ENCODE measurements around the gene LTA. TPM values are rescaled to one million over a fixed set of nuclear protein-coding genes. Genes with fewer than 3 reads are reported as not detected.

The LTA gene
- total RNA-seq: 10 to 100 TPM in 1 of 7 donors, 1 to 10 TPM in 6; 2.4 to 14.4 (median 5.1) TPM
- 1 to 10 TPM; 6.8 to 9.2 (median 7.3) TPM for polyA plus RNA-seq
- long read RNA-seq, donor 1, partial matches to known transcripts: 0 of 1 reads
- long read RNA-seq, donor 1, other reads (novel, unspliced or antisense): 0 of 1 reads
- long read RNA-seq, donor 2, partial matches to known transcripts: 0 of 1 reads
- long read RNA-seq, donor 2, other reads (novel, unspliced or antisense): 0 of 1 reads

GRCh38 chr6:31572041-31572911 lies at the start of gene LTA:
TSS of gene LTA (plus strand) at chr6:31572289. CDS start at chr6:31572743, 454 bp downstream.
- peak in 1 of 3 donors; percentile 58 for TF ChIP-seq POLR2A (IDR thresholded peaks at IDR 0.05)
- TF ChIP-seq CTCF (IDR thresholded peaks at IDR 0.05 in 8 of 11, conservative IDR thresholded peaks at IDR 0.05 in 3 of 11): no peak
- peak; percentile 80 to 85 (median 85) for TF ChIP-seq POLR2AphosphoS5 (IDR thresholded peaks at IDR 0.05)
- Histone ChIP-seq H3K27ac (peak within 1 kb of the TSS; percentile 64 to 98 (median 89)), H3K4me1 (peaks cover 43 to 100% (median 83%) of the 10 kb centered on the region in 6 donors), H3K9me3 (no peaks in the 10 kb centered on the region), H3K27me3 (replicated peaks in 1 of 7) (no peaks in the 10 kb centered on the region), H3K4me3 (peak within 1 kb of the TSS; percentile 16 to 71 (median 42)), H3K36me3 (peaks cover 0 to 8% (median 0%) of the 10 kb centered on the region in 6 donors)
- intact Hi-C loops (cut with DNase I; ENCODE audit: low total_unique reads): no loop called here
- WGBS, 5 donors: 47 to 68% (median 62%) methylated on average over 27 of the region's 27 CpGs
- peak; percentile 92 for DNase-seq

GRCh38 chr6:31525553-31525931 lies 46.5 kb upstream of the LTA start:
- Histone ChIP-seq H3K27ac (peak overlapping the region in 3 of 8 donors; percentile 22 to 51 (median 38)), H3K27me3 (replicated peaks in 1 of 7) (no peaks in the 10 kb centered on the region), H3K4me1 (peaks cover 0 to 5% (median 0%) of the 10 kb centered on the region in 6 donors), H3K36me3 (peaks cover 0 to 27% (median 12%) of the 10 kb centered on the region in 6 donors), H3K9me3 (no peaks in the 10 kb centered on the region), H3K4me3 (no peak overlapping the region)
- no peak for DNase-seq
- intact Hi-C loops (cut with DNase I; ENCODE audit: low total_unique reads): no loop called here
- no peak for TF ChIP-seq POLR2AphosphoS5 (IDR thresholded peaks at IDR 0.05)
- TF ChIP-seq POLR2A (IDR thresholded peaks at IDR 0.05): no peak
- TF ChIP-seq CTCF (IDR thresholded peaks at IDR 0.05 in 8 of 11, conservative IDR thresholded peaks at IDR 0.05 in 3 of 11): no peak
- 79 to 83% (median 81%) methylated on average over 8 of the region's 8 CpGs for WGBS, 5 donors

GRCh38 chr6:31525932-31526591 lies 46.0 kb upstream of the LTA start:
- peaks cover 0 to 32% (median 17%) of the 10 kb centered on the region in 6 donors for H3K36me3 ChIP-seq
- no peaks in the 10 kb centered on the region for H3K9me3 ChIP-seq
- H3K4me1 ChIP-seq: peaks cover 0 to 5% (median 0%) of the 10 kb centered on the region in 6 donors
- DNase-seq: no peak
- TF ChIP-seq POLR2A (IDR thresholded peaks at IDR 0.05) (no peak), POLR2AphosphoS5 (IDR thresholded peaks at IDR 0.05) (peak in 1 of 3 donors; percentile 17)
- intact Hi-C loops (cut with DNase I; ENCODE audit: low total_unique reads): no loop called here
- no peaks in the 10 kb centered on the region for H3K27me3 ChIP-seq (replicated peaks in 1 of 7)
- WGBS, 5 donors: 52 to 75% (median 69%) methylated on average over 4 of the region's 4 CpGs
- H3K27ac ChIP-seq: peak overlapping the region in 3 of 8 donors; percentile 22 to 51 (median 38)
- no peak overlapping the region for H3K4me3 ChIP-seq

GRCh38 chr6:31528307-31528777 lies 43.7 kb upstream of the LTA start:
- Histone ChIP-seq H3K4me1 (peaks cover 0 to 22% (median 13%) of the 10 kb centered on the region in 6 donors), H3K27me3 (replicated peaks in 1 of 7) (no peaks in the 10 kb centered on the region), H3K36me3 (peaks cover 0 to 55% (median 40%) of the 10 kb centered on the region in 6 donors), H3K4me3 (no peak overlapping the region), H3K9me3 (no peaks in the 10 kb centered on the region), H3K27ac (no peak overlapping the region)
- TF ChIP-seq POLR2A (IDR thresholded peaks at IDR 0.05) (no peak), CTCF (IDR thresholded peaks at IDR 0.05 in 8 of 11, conservative IDR thresholded peaks at IDR 0.05 in 3 of 11) (no peak), POLR2AphosphoS5 (IDR thresholded peaks at IDR 0.05) (no peak)
- 89 to 97% (median 89%) methylated on average over 4 of the region's 4 CpGs for WGBS, 5 donors
- intact Hi-C loops (cut with DNase I; ENCODE audit: low total_unique reads): no loop called here
- DNase-seq: no peak

Data from spleen (tissue), 13 donors.